Stomach (tissue), 9 donors: ENCODE data around the gene CHRNA7. TPM values are rescaled to one million over a fixed set of nuclear protein-coding genes. Genes with fewer than 3 reads are reported as not detected.

Experiments
- DNase-seq, 2 donors: peaks; one replicate each; pipeline versions ENCODE4 v3.0.0 to v3.0.0-alpha.2; 2013 to 2019
- H3K27ac ChIP-seq, 5 donors: fragments of 200-600 bp in 4 of 5; sonication (generic) in 4 of 5; one replicate each; pipeline ENCODE4 v1.5.1; 2013 to 2019; ENCODE audit warnings: mild to moderate bottlenecking in 1 of 5, moderate library complexity in 1 of 5
- H3K27me3 ChIP-seq, 3 donors: fragments of 200-600 bp; sonication (generic); one replicate each; pipeline ENCODE4 v1.5.1; 2017 to 2019; ENCODE audit warnings: mixed run types in 1 of 3
- H3K36me3 ChIP-seq, 4 donors: fragments of 200-600 bp; sonication (generic); 1 replicate in 3 of 4; 2 replicates in 1 of 4; pipeline ENCODE4 v1.5.1; 2016 to 2019
- H3K4me1 ChIP-seq, 4 donors: fragments of 200-600 bp; sonication (generic); one replicate each; pipeline ENCODE4 v1.5.1; 2016 to 2019
- H3K4me3 ChIP-seq, 4 donors: fragments of 200-600 bp; sonication (generic) in 3 of 4; one replicate each; pipeline ENCODE4 v1.5.1; 2016 to 2019; ENCODE audit warnings: mild to moderate bottlenecking in 1 of 4
- H3K9me3 ChIP-seq, 4 donors: fragments of 200-600 bp; sonication (generic); one replicate each; pipeline ENCODE4 v1.5.1; 2016 to 2019
- CTCF ChIP-seq, 7 experiments: fragments of 450-650 bp in 4 of 7; fragments of 200-600 bp in 3 of 7; sonication (generic) in 3 of 7; IDR thresholded peaks; one replicate each; pipeline ENCODE4 v1.5.1; 2016 to 2019; ENCODE audit warnings: antibody characterized with exemption in 7 of 7, control low read depth in 2 of 7, mild to moderate bottlenecking in 1 of 7
- EP300 ChIP-seq: sonication (generic); formaldehyde crosslinking; IDR thresholded peaks from one replicate; pipeline ENCODE4 v1.6.1; 2017; ENCODE audit warnings: antibody characterized with exemption
- POLR2A ChIP-seq, 4 donors: fragments of 450-650 bp; IDR thresholded peaks; one replicate each; pipeline ENCODE4 v1.6.1; 2016; ENCODE audit warnings: antibody characterized with exemption in 4 of 4, control low read depth in 2 of 4, mild to moderate bottlenecking in 1 of 4, moderate library complexity in 1 of 4
- POLR2AphosphoS5 ChIP-seq, 3 donors: sonication (generic); formaldehyde crosslinking; IDR thresholded peaks; one replicate each; pipeline ENCODE4 v1.6.1; 2016; ENCODE audit warnings: antibody characterized with exemption in 3 of 3
- WGBS, 5 donors: extraction: QIAGEN DNeasy Blood & Tissue Kit in 3 of 5; methylation state at CpG; one replicate each; pipeline versions ENCODE4 v1.1.5 to v1.1.7; 2013 to 2018; 5-methylcytosine and 5-hydroxymethylcytosine counted together
- intact Hi-C: fragments of 100-400 bp; cut with DNase I; formaldehyde crosslinking; loops from one replicate; pipeline ENCODE4 v1.15.1; 2023; ENCODE audit warnings: low total_unique reads
- polyA plus RNA-seq, 3 donors: library from polyadenylated mRNA; stranded (reverse); fragments of 200-250 nt; gene quantifications; one replicate each; pipeline ENCODE4 v1.2.3, GENCODE V29; 2013
- total RNA-seq, 5 donors: library from RNA; depleted of rRNA; stranded (reverse); fragments of >200 nt; gene quantifications; one replicate each; pipeline versions ENCODE4 v1.1.0 to v1.2.3, GENCODE V29; 2014 to 2016
- donor health status: healthy with polysubstance abuse.
- donor health status: Bipolar disorder and iron deficiency.
- donor health status: healthy.

CHRNA7 gene
- total and polyA plus RNA-seq, 8 donors, result 1.1 to 131 (median 16.1) TPM

- Histone ChIP-seq H3K27me3 (peaks cover 0 to 9% (median 0%) of the 10 kb centered on the region in 3 donors), H3K9me3 (no peaks in the 10 kb centered on the region), H3K36me3 (no peaks in the 10 kb centered on the region), H3K4me1 (peaks cover 0 to 9% (median 0%) of the 10 kb centered on the region in 4 donors), H3K27ac (no peak overlapping the region), H3K4me3 (no peak overlapping the region)
- TF ChIP-seq POLR2A (IDR thresholded peaks at IDR 0.05) (no peak), POLR2AphosphoS5 (IDR thresholded peaks at IDR 0.05) (no peak), EP300 (no peak), CTCF (IDR thresholded peaks at IDR 0.05) (no peak)
- DNase-seq, result no peak
- WGBS, 5 donors, result 76 to 84% (median 81%) methylated on average over 2 of the region's 2 CpGs
- intact Hi-C loops, result no loop called here
Measured at GRCh38 chr15:32096213-32096612, 65.9 kb downstream of the CHRNA7 start.

- no peak for TF ChIP-seq CTCF (IDR thresholded peaks at IDR 0.05)
- TF ChIP-seq EP300, result no peak
- no peak for TF ChIP-seq POLR2AphosphoS5 (IDR thresholded peaks at IDR 0.05)
- no peak for TF ChIP-seq POLR2A (IDR thresholded peaks at IDR 0.05)
- DNase-seq, result no peak
- peaks cover 0 to 9% (median 0%) of the 10 kb centered on the region in 4 donors for H3K4me1 ChIP-seq
- WGBS, 5 donors, result 70 to 82% (median 71%) methylated on average over 13 of the region's 13 CpGs
- H3K27ac ChIP-seq, result no peak overlapping the region
- H3K36me3 ChIP-seq, result no peaks in the 10 kb centered on the region
- intact Hi-C loops, result no loop called here
- no peaks in the 10 kb centered on the region for H3K9me3 ChIP-seq
- H3K27me3 ChIP-seq, result peaks cover 0 to 9% (median 0%) of the 10 kb centered on the region in 3 donors
- H3K4me3 ChIP-seq, result no peak overlapping the region
Measured at GRCh38 chr15:32096916-32097617, 66.8 kb downstream of the CHRNA7 start.

GRCh38 chr15:32098033-32098432 is 67.7 kb downstream of the CHRNA7 start:
- H3K9me3 ChIP-seq, result no peaks in the 10 kb centered on the region
- H3K27me3 ChIP-seq, result peaks cover 0 to 9% (median 0%) of the 10 kb centered on the region in 3 donors
- peak in 1 of 2 donors; percentile 53 for DNase-seq
- H3K36me3 ChIP-seq, result no peaks in the 10 kb centered on the region
- no peak overlapping the region for H3K4me3 ChIP-seq
- H3K4me1 ChIP-seq, result peaks cover 0 to 9% (median 0%) of the 10 kb centered on the region in 4 donors
- no peak overlapping the region for H3K27ac ChIP-seq
- 7 to 25% (median 19%) methylated on average over 6 to 7 of the region's 7 CpGs for WGBS, 5 donors
- TF ChIP-seq CTCF (IDR thresholded peaks at IDR 0.05), result no peak
- TF ChIP-seq EP300, result no peak
- no peak for TF ChIP-seq POLR2A (IDR thresholded peaks at IDR 0.05)
- TF ChIP-seq POLR2AphosphoS5 (IDR thresholded peaks at IDR 0.05), result no peak
- intact Hi-C loops, result no loop called here

GRCh38 chr15:32099097-32099785 is 68.9 kb downstream of the CHRNA7 start:
- TF ChIP-seq CTCF (IDR thresholded peaks at IDR 0.05) (no peak), POLR2A (IDR thresholded peaks at IDR 0.05) (no peak), EP300 (no peak), POLR2AphosphoS5 (IDR thresholded peaks at IDR 0.05) (no peak)
- intact Hi-C loops, result no loop called here
- Histone ChIP-seq H3K4me1 (peaks cover 0 to 9% (median 0%) of the 10 kb centered on the region in 4 donors), H3K27ac (no peak overlapping the region), H3K36me3 (no peaks in the 10 kb centered on the region), H3K27me3 (peaks cover 0 to 9% (median 0%) of the 10 kb centered on the region in 3 donors), H3K9me3 (no peaks in the 10 kb centered on the region), H3K4me3 (no peak overlapping the region)
- 55 to 73% (median 67%) methylated on average over 7 of the region's 7 CpGs for WGBS, 5 donors
- DNase-seq, result no peak
